ENCODE data around the gene ELSPBP1.
"Not testable (repeated sequence)": the region's sequence is repeated elsewhere in the genome, so short reads cannot be mapped to it uniquely, and the experiment has no call there.

ELSPBP1 gene

GRCh38 chr19:48043675-48044258, 49.3 kb downstream of the ELSPBP1 start, which contains the start of gene CABP5:
CABP5 (minus strand) TSS chr19:48044079; CDS start chr19:48043922, 157 bp downstream.
- DNase-seq, result no peak

DNA sequence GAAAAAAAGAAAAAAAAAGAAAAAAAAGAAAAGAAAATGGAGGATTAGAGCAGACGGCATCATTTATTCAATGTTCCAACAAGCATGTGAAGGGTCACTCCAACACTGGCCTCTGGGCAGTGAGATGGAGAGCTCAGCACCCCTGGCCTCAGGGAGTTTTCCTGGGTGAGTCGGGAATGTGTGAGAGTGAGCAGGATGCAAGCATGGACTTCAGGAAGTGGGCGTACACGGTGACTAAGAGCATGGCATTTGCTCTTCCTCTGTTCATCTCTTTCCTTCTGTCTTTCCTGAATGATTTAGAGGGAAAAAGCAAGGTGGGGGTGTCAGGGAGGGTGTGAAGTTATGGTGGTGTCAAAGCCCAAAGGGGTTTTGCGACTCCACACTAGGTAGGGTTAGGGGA, 50.1 kb downstream of the ELSPBP1 start:
- DNase-seq, result no peak

- no peak for DNase-seq
These were observed 57.1 kb downstream of the ELSPBP1 start for GRCh38 chr19:48051335-48052033.

- DNase-seq, result no peak
These were observed 58.6 kb downstream of the ELSPBP1 start for GRCh38 chr19:48053076-48053475.

GRCh38 chr19:48053856-48054255, 59.4 kb downstream of the ELSPBP1 start:
- DNase-seq, result no peak

- DNase-seq, result no peak
These were observed 64.9 kb downstream of the ELSPBP1 start for GRCh38 chr19:48059331-48059730.

DNA sequence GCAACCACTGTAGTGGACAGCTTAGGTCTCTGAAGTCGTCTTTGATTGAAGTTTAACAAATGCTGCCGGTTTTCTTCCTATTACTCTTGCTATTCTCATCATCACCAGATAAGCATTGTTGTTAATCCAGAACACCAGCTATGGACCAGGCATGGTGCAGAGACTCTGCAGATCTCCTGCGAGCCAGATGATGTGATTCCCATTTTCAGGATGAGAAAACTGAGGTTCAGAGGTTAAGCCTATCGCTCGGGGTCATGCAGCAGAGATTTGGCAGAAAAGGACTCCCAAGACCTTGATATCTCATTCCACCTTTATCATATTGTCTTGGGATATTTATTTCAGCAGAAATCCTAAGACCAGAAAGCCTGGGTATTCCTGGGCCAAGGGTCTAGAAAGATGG, 65.9 kb downstream of the ELSPBP1 start:
- DNase-seq, result no peak

GRCh38 chr19:48061401-48062344, 67.2 kb downstream of the ELSPBP1 start:
- DNase-seq, result no peak

DNA sequence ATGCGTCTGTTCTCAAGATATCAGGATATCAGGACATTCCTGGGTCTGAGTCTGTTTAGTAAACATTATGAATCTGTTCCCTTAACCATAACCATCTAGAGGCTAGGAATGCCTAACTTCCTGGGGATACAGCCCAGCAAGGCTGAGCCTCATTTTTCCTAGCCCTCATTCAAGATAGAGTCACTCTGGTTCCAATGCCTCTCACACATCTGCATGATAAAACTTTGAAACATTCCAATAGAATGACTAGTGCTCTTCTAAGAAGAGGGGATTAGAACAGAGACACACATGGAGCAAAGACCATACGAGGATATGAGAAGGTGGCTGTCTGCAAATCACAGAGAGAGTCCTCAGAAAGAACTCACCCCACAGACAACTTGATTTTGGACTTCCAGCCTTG, 70.1 kb downstream of the ELSPBP1 start:
- no peak for DNase-seq

GRCh38 chr19:48069435-48069834, 75.0 kb downstream of the ELSPBP1 start:
- no peak for DNase-seq

- not testable (repeated sequence) for DNase-seq
These were observed 75.8 kb downstream of the ELSPBP1 start for GRCh38 chr19:48070177-48070769.
